Measurements from ENCODE around the gene ADARB2.

The ADARB2 gene

GRCh38 chr10:1157615-1157933, 579.8 kb downstream of the ADARB2 start:
- no peak for FAIRE-seq

GRCh38 chr10:1156921-1157614, 580.3 kb downstream of the ADARB2 start:
- no peak for FAIRE-seq

GRCh38 chr10:1156616-1156886, 580.8 kb downstream of the ADARB2 start:
- no peak for FAIRE-seq

GRCh38 chr10:1155791-1156615, 581.3 kb downstream of the ADARB2 start:
- FAIRE-seq = no peak

GRCh38 chr10:1154531-1155295, 582.6 kb downstream of the ADARB2 start:
- FAIRE-seq = no peak

GRCh38 chr10:1153805-1154351, 583.4 kb downstream of the ADARB2 start:
- no peak for FAIRE-seq

- no peak for FAIRE-seq
Measured at GRCh38 chr10:1153251-1153763, 584.0 kb downstream of the ADARB2 start.

- FAIRE-seq = no peak
Measured at GRCh38 chr10:1152386-1153250, 584.7 kb downstream of the ADARB2 start.

GRCh38 chr10:1151076-1152033, 586.0 kb downstream of the ADARB2 start:
- FAIRE-seq = no peak

GRCh38 chr10:1150638-1150955, 586.7 kb downstream of the ADARB2 start:
- no peak for FAIRE-seq

- FAIRE-seq = no peak
Measured at GRCh38 chr10:1149793-1150637, 587.3 kb downstream of the ADARB2 start.

- FAIRE-seq = no peak
Measured at GRCh38 chr10:1148855-1149605, 588.3 kb downstream of the ADARB2 start.

- FAIRE-seq = no peak
Measured at GRCh38 chr10:1147810-1148209, 589.5 kb downstream of the ADARB2 start.

GRCh38 chr10:1142596-1142995, 594.7 kb downstream of the ADARB2 start:
- FAIRE-seq = no peak

- no peak for FAIRE-seq
Measured at GRCh38 chr10:1141701-1142100, 595.6 kb downstream of the ADARB2 start.

GRCh38 chr10:1141261-1141660, 596.1 kb downstream of the ADARB2 start:
- no peak for FAIRE-seq

- FAIRE-seq = no peak
Measured at GRCh38 chr10:1138529-1138928, 598.8 kb downstream of the ADARB2 start.

GRCh38 chr10:1137499-1138163, 599.7 kb downstream of the ADARB2 start:
- no peak for FAIRE-seq

- FAIRE-seq = no peak
Measured at GRCh38 chr10:1136268-1136667, 601.1 kb downstream of the ADARB2 start.
